Glomerular endothelial cell (primary cell): ENCODE results near the gene DIP2C. TPM values are rescaled to one million over a fixed set of nuclear protein-coding genes. Genes with fewer than 3 reads are reported as not detected.
"Not testable (repeated sequence)": the region's sequence is repeated elsewhere in the genome, so short reads cannot be mapped to it uniquely, and the experiment has no call there.

Experiments
- DNase-seq: peaks from one replicate; pipeline ENCODE4 v3.0.0-alpha.2; 2011; ENCODE audit warnings: low read depth, low spot score; ENCODE audit errors: extremely low read depth
- total RNA-seq: library from RNA; depleted of rRNA; stranded (reverse); fragments of >200 nt; gene quantifications from 2 replicates; pipeline ENCODE4 v1.2.3, GENCODE V29; 2015

The DIP2C gene
- total RNA-seq, 1 donor from 2014 or later: 16.5 TPM

- DNase-seq: no peak
These were observed 338.4 kb downstream of the DIP2C start for GRCh38 chr10:350981-351501.

GRCh38 chr10:349081-349480, 340.4 kb downstream of the DIP2C start:
- DNase-seq: no peak

GRCh38 chr10:348456-348855, 341.0 kb downstream of the DIP2C start:
- no peak for DNase-seq

GRCh38 chr10:347774-348173, 341.7 kb downstream of the DIP2C start:
- DNase-seq: not testable (repeated sequence)

GRCh38 chr10:347190-347589, 342.3 kb downstream of the DIP2C start:
- not testable (repeated sequence) for DNase-seq

- DNase-seq: no peak
These were observed 344.8 kb downstream of the DIP2C start for GRCh38 chr10:344582-345200.

GRCh38 chr10:343231-344220, 345.9 kb downstream of the DIP2C start:
- no peak for DNase-seq

GRCh38 chr10:341081-341740, 348.3 kb downstream of the DIP2C start:
- DNase-seq: no peak

- no peak for DNase-seq
These were observed 348.8 kb downstream of the DIP2C start for GRCh38 chr10:340646-341045.

- no peak for DNase-seq
These were observed 350.5 kb downstream of the DIP2C start for GRCh38 chr10:339038-339391.

GRCh38 chr10:338171-339037, 351.1 kb downstream of the DIP2C start:
- DNase-seq: no peak

GRCh38 chr10:336247-336646, 353.2 kb downstream of the DIP2C start:
- DNase-seq: no peak

- no peak for DNase-seq
These were observed 354.2 kb downstream of the DIP2C start for GRCh38 chr10:335151-335800.

GRCh38 chr10:331186-331585, 358.3 kb downstream of the DIP2C start:
- DNase-seq: no peak

- DNase-seq: peak; percentile 31
These were observed 359.9 kb downstream of the DIP2C start for GRCh38 chr10:329361-330099.

GRCh38 chr10:327889-328852, 361.3 kb downstream of the DIP2C start:
- DNase-seq: no peak

GRCh38 chr10:326894-327635, 362.4 kb downstream of the DIP2C start:
- no peak for DNase-seq
